GM04503 (cell line): ENCODE results near the gene ARID3B.
"Not testable (repeated sequence)": the region's sequence is repeated elsewhere in the genome, so short reads cannot be mapped to it uniquely, and the experiment has no call there.

Experiments
- DNase-seq: peaks from one replicate; pipeline ENCODE4 v3.0.0-alpha.2; 2012; ENCODE audit warnings: low read depth

ARID3B gene

DNA sequence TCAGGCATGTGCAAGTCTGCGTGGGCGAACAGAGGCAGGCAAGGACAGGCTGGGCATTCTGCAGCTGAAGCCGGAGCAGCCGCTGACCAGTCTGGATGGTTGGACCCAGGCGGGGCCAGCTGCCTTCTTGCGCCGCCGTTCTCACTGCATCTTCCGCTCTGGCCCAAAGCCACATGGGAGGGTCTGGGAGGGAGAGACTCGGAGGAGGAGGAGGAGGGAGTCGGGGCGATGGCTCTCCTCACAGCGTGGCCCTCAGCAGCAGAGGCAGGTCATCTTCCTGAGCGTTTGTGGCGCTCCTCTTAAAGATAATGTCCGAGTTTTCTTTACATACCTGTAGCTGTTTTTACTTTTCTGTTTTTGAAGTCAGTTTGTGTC is 80.5 kb downstream of the ARID3B start:
- no peak for DNase-seq

- no peak for DNase-seq
Observed at GRCh38 chr15:74621936-74622335, 80.9 kb downstream of the ARID3B start.

- no peak for DNase-seq
Observed at GRCh38 chr15:74622758-74623157, 81.7 kb downstream of the ARID3B start.

GRCh38 chr15:74624020-74624602 is 83.1 kb downstream of the ARID3B start:
- no peak for DNase-seq

DNA sequence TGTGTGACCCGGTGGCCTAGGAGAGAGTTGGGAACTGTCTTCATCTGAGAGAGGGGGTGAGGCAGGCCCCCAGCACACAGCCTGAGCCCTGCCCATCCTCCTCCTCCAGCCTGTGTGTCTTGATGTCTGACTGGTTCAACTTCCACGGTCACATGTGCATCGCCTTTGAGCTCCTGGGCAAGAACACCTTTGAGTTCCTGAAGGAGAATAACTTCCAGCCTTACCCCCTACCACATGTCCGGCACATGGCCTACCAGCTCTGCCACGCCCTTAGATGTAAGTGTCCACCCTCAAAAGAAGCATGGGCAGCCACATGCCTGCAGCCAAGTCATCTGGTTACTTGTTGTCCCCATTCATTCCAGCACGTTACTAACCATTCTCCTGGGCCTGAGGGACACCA is 84.7 kb downstream of the ARID3B start:
- DNase-seq = no peak

DNA sequence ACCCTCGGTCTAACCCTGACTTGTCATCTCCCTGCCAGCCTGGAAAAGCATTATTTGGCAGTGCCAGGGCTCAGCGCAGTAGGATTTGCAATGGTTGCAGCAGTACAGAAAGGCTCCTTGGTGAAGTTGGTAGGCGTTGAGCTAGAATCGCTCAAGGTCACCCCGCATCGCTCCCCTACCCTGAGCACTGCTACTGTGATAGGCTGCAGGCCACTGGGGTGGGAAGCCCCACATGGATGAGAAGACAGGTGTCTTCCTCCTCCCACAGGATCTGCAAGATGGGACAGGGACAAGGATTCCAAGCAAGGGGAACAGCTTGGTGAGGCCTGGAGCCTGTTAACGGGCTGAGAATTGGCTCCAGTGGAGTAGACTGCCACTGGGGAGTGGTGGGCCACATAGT is 85.3 kb downstream of the ARID3B start:
- DNase-seq = no peak

- no peak for DNase-seq
Observed at GRCh38 chr15:74626752-74627692, 86.0 kb downstream of the ARID3B start.

DNA sequence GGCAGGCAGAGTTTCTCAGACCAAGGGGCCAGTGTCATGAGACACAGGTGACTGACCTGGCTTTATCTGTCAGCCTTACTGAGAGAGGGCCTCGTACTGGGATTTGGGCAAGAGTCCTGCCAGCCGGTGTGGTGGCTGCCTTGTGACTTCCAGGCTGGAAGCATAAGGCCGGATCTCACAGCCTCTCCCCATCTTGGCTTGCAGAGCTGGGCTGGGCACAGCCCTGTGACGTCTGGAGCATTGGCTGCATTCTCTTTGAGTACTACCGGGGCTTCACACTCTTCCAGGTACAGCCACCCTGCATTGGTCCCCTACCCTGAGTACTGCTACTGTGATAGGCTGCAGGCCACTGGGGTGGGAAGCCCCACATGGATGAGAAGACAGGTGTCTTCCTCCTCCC is 86.7 kb downstream of the ARID3B start:
- no peak for DNase-seq

DNA sequence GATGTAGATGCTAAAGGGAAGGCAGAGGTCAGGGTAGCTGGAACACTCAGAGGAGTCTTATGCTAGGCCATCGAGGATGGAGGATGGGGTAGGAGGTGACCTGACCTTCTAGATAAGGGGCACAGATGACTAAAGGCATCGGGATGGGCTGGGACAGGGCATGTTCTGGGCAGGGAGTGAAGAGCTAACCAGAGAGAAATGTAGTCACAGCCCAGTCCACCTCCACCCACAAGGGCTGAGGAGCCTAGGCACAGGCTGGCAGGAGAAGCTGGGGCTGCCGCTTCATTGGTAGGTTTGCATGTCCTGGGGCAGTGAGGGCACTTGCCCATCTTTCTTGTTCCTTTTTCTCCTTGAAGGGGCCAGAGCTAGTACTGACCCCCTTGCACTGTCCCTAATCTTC is 87.2 kb downstream of the ARID3B start:
- no peak for DNase-seq

DNA sequence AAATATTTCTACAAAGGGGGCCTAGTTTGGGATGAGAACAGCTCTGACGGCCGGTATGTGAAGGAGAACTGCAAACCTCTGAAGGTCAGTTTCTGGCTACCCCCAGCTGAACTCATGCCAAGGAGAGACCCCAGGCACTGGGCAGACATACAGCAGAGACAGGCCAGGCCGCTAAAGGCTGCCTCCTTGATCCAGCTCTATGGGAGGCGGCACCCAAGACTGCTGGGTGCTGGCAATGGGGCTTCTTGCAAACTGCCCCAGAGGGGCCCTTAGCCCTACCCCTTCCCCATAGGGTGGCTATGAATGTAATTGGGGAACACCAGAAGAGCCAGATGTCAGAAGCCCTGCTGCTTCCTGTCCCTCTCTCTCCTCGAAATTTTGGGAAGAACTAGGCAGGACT is 87.9 kb downstream of the ARID3B start:
- DNase-seq = no peak

DNA sequence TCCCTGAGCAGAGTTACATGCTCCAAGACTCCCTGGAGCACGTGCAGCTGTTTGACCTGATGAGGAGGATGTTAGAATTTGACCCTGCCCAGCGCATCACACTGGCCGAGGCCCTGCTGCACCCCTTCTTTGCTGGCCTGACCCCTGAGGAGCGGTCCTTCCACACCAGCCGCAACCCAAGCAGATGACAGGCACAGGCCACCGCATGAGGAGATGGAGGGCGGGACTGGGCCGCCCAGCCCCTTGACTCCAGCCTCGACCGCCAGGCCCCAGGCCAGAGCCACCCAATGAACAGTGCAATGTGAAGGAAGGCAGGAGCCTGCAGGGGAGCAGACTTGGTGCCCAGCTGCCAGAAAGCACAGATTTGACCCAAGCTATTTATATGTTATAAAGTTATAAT is 88.7 kb downstream of the ARID3B start:
- DNase-seq = not testable (repeated sequence)

- no peak for DNase-seq
Observed at GRCh38 chr15:74630284-74631086, 89.5 kb downstream of the ARID3B start.

GRCh38 chr15:74631087-74631385 is 90.0 kb downstream of the ARID3B start:
- no peak for DNase-seq

GRCh38 chr15:74631408-74631807 is 90.4 kb downstream of the ARID3B start:
- DNase-seq = no peak

- DNase-seq = no peak
Observed at GRCh38 chr15:74631935-74632560, 91.0 kb downstream of the ARID3B start.

- DNase-seq = no peak
Observed at GRCh38 chr15:74632601-74633000, 91.6 kb downstream of the ARID3B start.

DNA sequence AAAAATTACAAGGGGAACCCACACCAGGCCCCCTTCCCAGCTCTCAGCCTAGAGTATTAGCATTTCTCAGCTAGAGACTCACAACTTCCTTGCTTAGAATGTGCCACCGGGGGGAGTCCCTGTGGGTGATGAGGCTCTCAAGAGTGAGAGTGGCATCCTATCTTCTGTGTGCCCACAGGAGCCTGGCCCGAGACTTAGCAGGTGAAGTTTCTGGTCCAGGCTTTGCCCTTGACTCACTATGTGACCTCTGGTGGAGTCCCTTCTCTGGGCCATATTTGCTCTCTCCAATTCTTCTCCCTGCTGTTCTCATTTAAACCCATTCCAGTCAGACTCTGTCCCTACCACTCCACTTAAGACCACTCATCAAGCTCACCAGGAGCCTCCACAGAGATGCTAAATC is 92.8 kb downstream of the ARID3B start:
- no peak for DNase-seq

GRCh38 chr15:74635228-74635627 is 94.2 kb downstream of the ARID3B start:
- DNase-seq = no peak

DNA sequence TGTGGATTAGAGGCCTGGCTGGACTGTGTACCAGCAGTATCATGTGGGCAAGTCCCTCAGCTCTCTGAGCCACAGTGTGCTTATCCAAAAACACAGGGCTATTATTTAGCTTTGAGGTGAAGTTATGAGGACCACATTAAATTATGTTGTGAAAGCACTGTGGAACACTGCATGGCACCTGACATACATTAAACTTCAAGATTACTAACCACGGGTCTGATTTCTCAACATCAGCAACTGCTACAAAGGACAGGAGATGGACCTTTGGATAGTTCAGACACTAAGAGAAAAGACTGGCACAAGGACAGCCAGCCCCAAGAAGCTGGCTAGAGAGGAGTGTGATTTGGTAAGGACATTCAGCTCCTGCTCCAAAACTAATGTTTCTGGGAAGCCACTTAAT is 96.0 kb downstream of the ARID3B start:
- no peak for DNase-seq

DNA sequence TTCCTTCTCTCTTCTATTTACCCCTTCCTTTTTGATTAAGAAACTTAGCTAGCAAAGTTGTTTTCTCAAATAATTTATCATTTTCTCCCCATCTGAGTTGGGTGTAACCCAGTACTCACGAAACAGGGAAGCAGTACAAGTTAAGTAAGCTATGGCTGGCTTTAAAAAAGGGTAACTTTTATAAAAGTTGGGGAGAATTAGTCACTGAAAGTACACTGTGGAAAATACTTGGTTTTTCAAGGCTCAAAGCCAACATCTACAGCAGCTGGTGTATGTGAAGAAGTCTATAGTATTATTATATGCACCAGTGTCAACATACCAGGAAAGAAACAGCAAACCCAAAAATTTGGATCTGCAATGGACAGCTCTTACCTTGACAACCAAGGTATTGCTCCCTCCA is 100.1 kb downstream of the ARID3B start:
- DNase-seq = no peak

DNA sequence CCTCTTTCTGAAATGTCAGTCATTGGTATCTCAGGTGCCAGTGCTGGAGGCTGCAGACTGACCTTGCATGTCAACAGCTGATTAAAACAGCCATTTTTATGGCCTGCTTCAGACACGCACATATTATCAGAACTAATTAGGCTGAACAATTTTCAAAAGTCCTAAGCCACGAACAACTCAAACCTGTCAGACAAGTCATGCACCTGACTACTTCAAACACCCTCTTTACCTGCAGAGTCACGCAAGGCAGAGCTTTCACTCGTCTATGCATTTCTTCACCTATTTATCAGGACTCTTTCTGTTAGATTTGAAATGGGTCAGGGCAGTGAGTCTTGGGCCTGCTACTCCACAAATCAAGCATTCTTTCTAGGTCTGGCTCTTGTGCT is 101.3 kb downstream of the ARID3B start:
- no peak for DNase-seq
